Kasumi-1 (cell line): ENCODE results near the gene RCE1.
A peak's percentile ranks its signal among the peaks of the same experiment; 100 is the strongest.

Source experiments
- DNase-seq, 2 experiments: peaks; one replicate each; lab custom pipeline; 2025; lab: John Stamatoyannopoulos, UW

RCE1 gene

DNA sequence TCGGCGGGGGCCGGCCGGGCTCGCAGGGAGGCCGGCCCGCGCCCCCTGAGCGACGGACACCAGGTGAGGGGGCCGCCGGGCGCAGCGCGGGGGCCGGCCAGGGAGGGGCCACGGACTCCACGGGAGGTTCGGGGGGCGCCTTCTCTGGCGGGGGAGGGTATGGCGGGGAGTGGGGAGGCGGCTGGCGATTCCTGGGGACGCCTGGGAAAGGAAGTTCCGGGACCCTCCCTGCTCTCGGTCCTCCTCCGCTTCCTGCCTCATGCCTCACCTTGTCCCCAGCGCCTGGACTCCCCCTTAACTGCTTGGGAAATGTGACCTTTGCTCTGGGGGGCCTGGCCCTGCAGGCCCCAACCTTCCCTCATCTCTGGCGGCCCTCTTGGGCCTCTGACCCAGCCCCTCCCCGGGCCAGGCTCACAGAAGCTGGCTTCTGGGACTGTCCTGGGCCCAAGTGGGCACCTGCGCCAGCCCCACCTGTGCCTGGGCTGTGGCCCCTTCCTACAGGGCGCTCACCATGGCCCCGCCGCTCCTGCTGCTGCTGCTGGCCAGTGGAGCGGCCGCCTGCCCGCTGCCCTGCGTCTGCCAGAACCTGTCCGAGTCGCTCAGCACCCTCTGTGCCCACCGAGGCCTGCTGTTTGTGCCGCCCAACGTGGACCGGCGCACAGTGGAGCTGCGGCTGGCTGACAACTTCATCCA is 14.1 kb downstream of the RCE1 start:
- peak in 1 of 2 experiments; percentile 8 for DNase-seq

- DNase-seq: no peak
Observed at GRCh38 chr11:66857927-66858185, 14.6 kb downstream of the RCE1 start.

DNA sequence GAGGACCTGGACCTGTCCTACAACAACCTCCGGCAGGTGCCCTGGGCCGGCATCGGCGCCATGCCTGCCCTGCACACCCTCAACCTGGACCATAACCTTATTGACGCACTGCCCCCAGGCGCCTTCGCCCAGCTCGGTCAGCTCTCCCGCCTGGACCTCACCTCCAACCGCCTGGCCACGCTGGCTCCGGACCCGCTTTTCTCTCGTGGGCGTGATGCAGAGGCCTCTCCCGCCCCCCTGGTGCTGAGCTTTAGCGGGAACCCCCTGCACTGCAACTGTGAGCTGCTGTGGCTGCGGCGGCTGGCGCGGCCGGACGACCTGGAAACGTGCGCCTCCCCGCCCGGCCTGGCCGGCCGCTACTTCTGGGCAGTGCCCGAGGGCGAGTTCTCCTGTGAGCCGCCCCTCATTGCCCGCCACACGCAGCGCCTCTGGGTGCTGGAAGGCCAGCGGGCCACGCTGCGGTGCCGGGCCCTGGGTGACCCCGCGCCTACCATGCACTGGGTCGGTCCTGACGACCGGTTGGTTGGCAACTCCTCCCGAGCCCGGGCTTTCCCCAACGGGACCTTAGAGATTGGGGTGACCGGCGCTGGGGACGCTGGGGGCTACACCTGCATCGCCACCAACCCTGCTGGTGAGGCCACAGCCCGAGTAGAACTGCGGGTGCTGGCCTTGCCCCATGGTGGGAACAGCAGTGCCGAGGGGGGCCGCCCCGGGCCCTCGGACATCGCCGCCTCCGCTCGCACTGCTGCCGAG is 15.1 kb downstream of the RCE1 start:
- DNase-seq: no peak

GRCh38 chr11:66858939-66859685 is 15.9 kb downstream of the RCE1 start:
- DNase-seq: no peak

DNA sequence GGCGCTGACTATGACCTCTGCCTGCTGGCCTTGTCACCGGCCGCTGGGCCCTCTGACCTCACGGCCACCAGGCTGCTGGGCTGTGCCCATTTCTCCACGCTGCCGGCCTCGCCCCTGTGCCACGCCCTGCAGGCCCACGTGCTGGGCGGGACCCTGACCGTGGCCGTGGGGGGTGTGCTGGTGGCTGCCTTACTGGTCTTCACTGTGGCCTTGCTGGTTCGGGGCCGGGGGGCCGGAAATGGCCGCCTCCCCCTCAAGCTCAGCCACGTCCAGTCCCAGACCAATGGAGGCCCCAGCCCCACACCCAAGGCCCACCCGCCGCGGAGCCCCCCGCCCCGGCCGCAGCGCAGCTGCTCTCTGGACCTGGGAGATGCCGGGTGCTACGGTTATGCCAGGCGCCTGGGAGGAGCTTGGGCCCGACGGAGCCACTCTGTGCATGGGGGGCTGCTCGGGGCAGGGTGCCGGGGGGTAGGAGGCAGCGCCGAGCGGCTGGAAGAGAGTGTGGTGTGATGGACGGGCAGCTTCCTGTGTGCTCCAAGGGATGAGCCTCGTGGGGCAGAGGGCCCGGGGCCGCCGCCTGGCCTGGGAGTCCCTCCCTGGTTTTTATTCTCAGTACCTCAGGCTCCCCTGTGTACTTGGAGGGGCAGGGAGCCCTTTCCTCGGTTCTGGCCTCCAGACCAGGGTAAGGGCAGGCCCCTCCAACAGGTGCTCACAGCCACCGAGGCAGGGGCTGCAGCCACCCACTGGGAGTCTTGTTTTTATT is 16.6 kb downstream of the RCE1 start:
- no peak for DNase-seq

DNA sequence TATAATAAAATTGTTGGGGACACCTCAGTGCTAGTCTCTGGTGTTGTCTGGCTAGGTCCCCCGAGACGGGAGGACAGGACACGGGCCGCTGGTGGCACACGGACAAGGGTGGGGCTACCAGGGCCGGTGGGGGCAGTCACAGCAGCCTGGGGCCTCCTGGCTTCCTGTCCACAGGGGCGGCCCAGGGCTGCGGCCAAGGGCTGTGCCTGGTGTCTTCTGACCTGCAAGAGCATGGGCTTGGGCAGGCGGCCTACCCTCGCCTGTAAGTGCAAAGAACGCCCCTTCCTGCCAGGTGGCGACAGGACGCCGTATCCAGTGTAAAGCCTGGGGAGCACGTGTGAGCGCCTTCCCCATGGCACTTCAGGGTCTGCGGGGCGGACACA is 17.2 kb downstream of the RCE1 start:
- DNase-seq: no peak

- no peak for DNase-seq
Observed at GRCh38 chr11:66861038-66861773, 18.0 kb downstream of the RCE1 start.

- no peak for DNase-seq
Observed at GRCh38 chr11:66861774-66862558, 18.7 kb downstream of the RCE1 start.

DNA sequence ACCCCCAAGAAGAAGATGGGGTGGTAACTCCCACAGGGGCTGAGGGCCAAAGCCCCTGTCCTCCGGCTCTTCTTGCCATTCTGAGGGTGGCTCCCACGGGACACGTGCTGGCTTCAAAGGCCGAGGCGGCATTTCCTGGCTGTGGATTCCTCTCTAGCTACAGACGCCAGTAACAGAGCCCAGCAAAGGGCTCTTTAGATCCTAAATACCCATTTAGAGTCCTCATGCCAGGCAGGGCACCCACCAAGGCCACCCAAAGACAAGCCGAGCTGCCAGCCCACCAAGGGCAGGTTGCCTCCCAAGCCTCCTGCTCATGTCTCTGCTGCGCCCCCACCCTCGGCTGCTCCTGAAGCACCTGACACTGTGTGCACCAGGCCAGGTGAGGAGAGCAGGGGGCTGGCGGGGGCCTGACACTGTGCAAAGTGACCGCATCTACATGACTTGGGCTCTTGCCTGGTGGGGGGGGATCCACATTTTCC is 19.4 kb downstream of the RCE1 start:
- no peak for DNase-seq

DNA sequence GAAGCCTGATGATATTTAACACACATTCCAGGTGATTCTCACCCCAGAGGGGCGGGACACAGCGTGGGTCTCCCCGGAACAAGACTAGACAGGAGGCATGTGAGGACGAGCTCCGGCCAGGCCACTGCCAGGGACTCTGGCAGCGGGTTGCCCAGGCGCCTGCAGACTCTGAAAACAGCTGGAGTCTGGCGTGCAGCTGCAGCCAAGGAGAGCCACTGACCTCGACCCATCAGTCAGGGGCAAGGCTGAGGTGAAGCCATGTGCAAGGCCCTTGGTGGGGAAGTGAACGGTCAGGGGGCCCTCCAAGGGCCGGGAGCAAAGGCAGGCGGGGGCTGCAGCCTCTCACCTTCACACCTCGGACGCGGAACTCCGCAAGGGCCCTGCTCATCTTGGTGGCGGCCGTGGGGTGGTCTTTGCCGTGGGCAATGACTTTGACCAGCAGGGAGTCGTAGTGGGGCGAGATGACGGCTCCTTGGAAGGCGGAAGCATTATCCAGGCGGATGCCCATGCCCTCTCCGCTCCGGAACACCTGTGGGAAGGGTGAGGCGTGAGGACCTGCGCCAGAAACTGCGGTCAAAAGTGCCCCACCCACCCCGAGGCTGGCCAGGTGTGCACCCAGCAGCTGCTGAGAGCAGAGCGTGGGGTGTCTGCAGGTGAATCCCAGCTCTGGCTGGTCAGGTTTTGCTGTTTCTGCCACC is 20.3 kb downstream of the RCE1 start:
- no peak for DNase-seq

DNA sequence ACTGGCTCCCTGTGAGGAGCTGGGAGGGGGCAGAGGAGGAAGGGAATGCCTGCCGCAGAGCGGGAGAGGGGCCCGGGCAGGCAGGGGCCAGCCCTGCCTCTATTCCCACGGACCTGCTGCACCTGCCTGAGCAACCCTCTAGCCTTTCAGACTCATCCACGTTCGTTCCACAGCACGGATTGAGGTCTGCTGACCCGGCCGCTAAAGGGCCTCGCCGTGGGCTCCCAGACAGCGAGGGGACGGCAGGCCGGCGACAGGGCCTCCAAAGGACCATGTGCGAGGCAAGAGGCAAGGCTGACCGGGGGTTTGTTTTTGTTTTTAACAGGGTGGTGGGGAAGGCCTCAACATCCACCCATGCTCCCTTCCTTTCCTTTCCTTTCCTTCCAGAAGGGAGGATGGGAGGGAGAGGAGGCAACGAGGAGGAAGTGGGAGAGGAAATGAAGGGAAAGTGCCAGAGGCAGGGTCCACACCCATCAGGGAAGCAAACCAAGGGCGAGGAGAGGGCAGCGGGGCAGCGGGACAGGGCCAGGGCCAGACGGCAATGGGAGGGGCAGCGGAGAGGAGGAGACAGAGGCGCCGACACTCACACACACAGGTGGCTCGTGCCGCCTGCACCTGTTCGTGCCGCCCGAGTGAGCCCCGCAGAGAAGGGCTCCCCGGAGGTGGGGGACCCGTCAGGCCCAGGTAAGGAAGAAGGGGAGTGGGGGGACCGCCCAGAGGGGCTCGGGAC is 21.1 kb downstream of the RCE1 start:
- DNase-seq: no peak

GRCh38 chr11:66864924-66865697 is 21.9 kb downstream of the RCE1 start:
- DNase-seq: no peak

- DNase-seq: no peak
Observed at GRCh38 chr11:66866007-66866406, 22.8 kb downstream of the RCE1 start.

GRCh38 chr11:66866511-66866986 is 23.3 kb downstream of the RCE1 start:
- no peak for DNase-seq

- DNase-seq: no peak
Observed at GRCh38 chr11:66867425-66868040, 24.3 kb downstream of the RCE1 start.

- DNase-seq: no peak
Observed at GRCh38 chr11:66868082-66868725, 25.0 kb downstream of the RCE1 start.

GRCh38 chr11:66868726-66869566 is 25.7 kb downstream of the RCE1 start:
- peak in 1 of 2 experiments; percentile 14 for DNase-seq
